Endometrial microvascular endothelial cells (primary cell): ENCODE data around the gene KLC1. TPM values are rescaled to one million over a fixed set of nuclear protein-coding genes. Genes with fewer than 3 reads are reported as not detected.

Source experiments
- in situ Hi-C: cut with HindIII; loops from 2 replicates; pipeline ENCODE4 v1.10.0; 2017; ENCODE audit warnings: low sequenced_read_pairs, low pct_unique_long_range_greater_than_20kb; ENCODE audit errors: inconsistent ontology term
- total RNA-seq: library from RNA; depleted of rRNA; stranded (reverse); fragments of >200 nt; gene quantifications from one replicate; pipeline ENCODE4 v1.2.3, GENCODE V29; 2015; ENCODE audit errors: inconsistent ontology term

Gene KLC1
- total RNA-seq, 1 donor from 2014 or later, result 135 TPM

DNA sequence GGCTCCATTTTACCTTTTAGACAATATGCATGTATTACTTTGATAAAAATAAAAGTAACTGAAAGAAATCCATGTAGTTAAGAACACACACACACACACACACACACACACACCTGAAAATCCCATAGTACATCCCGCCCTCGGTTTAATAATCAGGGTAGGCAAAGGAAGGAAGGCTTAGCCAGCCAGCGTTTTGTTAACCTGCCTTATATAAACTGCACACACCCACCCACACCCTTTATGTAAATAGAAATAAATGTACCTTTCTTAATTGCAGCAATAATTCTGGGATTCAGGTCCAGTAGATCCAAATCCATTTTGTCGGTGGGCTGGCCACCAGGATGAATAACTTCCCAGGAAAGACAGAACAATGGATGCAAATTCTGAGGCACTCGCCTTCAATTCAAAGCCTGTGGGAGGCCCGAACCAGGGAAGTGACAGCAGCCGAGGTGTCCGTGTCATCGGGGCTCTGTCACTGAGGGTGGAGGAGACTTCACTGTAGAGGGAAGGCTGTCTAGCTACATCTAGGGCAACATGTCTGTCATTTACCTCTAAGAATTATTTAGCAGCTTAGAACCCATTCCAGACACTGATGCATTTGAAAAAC, 81.9 kb downstream of the KLC1 start:
- in situ Hi-C loops, result no loop called here

DNA sequence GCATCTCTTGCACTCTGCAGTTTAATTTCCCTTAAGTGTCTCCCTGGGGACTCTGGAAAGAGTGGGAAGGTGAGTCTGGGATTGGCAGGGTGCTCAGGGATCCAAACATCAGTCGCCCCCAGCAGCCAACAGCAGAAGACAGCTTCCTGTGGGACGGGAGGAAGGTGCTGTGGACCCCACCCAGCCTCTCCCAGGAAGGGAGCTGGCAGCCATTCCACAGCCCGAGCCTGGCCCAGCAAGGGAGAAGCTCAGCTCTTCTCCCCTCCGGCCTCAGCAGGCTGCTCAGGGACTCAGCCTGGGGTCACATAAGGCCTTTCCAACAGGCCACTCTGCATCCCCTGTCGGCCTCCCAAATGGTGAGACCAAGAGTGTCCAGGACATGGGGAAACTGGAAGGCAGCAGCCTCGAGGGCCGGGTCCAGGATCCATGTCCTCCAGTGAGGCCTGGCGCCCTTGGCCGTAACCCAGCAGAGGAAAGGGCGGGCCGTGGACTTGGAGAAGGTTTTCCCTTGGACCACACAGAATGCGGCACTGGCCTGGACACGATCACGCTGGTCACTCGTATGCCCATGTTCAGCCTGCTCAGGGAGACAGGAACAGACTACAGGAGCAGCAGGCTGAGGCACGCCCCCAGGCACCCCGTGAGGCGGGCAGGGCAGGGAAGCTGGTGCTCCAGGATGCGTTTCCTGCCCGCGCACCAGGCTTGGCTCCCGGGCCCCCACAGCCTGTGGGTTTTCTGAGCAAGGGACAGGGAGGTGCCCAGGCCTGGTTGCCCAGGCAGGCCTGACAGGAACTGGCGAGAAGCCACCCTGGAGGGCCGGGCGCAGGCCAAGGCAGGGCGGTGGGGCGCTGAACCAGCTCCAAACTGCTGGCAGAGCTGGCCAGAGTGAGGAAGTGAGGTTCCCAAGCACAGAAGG, 82.8 kb downstream of the KLC1 start:
- in situ Hi-C loops, result no loop called here

DNA sequence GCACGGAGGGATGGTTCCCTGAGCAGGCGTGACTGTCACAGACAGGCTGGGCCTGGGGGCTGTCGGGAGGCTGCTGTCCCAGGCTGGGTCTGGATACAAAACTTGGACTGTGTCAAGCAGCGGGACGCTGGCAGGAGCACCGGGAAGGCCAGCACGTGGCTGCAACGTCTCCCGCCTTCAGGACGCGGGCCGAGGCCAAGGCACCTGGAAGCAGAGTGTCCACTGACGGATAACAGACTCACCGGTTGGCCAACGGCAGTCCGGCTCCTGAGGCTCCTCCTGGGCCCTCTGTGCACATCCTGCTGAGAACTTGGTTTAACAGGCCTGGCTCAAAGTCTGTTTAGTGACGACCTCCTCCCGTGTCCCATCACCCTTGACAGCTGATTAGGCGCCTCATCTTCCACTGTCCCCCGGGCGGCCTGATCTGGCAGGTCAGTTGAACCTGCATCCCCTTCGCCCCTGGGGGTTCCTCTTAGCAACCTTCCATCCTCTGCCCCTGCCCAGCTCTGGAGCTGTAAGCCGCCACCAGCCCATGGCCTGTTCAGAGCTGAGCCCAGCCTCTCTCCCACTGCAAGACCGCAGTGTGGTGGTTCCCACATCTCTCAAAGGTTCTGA, 83.7 kb downstream of the KLC1 start:
- in situ Hi-C loops, result no loop called here

DNA sequence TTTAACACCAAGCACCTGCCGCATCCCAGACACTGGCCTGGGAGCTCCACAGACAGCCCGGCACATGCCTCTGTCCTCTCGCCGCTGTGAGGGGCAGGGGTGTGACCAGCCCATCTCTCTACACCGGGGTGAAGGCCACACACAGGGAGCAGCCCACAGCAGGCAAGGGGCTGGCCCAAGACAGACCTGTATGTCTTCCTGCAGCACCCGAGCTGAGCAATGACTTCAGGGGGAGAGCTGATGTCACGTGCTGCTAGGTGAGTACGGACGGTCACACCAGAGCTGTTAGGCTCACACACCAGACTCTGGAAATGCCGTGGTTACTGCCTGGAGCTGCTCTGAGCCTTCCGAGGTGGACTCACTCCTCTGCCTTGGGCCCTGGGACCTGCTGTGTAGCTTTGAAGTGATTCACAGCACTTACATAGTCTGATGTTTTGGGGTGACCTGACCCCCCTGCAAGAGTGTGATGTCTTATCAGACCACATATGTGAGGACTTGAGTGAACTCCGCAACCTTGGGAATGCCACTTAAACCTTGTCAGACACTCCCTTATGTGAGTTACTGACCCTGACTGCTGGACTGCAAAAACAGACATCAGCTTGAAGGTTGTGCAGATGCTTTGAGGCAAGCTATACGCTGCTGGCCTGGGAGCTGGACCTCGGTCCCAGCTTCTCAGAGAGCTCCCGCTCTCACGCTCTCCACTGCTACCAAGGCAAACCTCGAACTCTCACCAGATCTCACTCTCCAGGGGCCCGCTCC, 84.5 kb downstream of the KLC1 start:
- in situ Hi-C loops, result no loop called here

DNA sequence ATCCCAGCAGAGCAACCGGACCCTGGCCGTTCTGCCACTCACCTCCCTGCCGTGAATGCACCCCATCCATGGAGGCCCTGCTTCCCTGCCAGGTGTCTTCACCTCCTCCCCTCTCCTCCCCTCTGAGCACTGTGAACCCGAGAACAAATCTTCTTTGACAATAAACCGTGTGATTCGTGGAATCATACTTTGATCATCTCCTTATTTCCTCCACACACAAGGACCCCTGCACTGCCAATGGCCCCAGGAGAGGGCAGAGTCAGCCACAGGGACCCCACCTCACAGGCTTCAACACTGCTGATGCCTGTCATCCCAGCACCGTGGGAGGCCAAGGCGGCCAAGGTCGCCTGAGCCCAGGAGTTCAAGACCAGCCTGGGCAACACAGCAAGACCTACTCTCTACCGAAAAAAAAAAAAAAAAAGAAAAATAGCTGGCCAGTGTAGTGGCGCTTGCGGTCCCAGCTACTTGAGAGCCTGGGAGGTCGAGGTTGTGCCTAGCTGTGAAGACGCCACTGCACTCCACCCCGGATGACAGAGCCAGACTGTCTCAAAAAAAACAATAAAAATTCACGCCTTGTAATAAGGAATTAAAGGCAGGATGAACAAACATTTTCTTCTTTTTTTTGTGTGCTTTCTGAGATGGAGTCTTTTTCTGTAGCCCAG, 85.2 kb downstream of the KLC1 start:
- in situ Hi-C loops, result no loop called here

DNA sequence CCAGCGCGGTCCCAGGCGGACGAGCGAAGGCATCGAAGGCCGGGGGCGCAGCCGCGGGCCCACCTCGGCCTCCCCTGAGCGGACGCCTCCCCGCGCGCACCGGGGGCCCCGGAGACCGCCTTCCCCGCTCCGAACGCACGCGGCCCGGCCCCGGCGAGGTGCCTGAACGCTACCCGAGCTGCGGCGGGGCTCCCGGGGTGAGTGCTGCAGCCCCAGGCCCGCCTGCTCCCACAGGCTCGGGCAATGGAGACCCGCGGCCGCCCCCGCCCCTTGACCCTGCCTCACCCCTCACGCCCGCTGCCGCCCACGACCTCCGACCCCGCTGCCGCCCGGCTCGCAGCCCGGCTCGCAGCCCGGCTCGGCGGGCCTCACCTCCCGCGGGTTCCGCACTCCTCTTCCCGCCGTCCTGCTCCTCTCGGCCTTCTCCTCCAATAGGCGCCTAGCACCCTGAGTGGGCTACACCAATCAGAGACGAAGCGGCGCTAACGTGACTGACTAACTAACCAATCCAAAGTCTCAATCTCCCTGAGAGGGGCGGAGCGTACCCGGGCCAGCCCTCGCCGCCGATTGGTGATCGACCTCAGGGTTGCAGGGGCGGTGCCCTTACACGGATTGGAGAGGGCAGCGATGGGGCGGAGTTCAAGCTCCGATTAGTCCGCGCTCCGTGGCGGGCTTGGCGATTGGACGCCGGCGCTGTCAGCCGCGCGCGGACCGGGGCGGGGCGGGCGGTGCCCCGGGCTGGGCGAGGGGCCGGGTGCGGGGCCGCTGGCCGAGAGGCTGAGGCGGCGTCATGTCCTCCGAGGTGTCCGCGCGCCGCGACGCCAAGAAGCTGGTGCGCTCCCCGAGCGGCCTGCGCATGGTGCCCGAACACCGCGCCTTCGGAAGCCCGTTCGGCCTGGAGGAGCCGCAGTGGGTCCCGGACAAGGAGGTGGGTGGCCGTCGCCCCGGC, 86.3 kb downstream of the KLC1 start, which contains the start of the genes XRCC3 and ZFYVE21:
TSS of gene XRCC3 (minus strand) at position 400 of the 949 bp plus-strand sequence. CDS start 4,364 bp downstream, outside the sequence.
TSS of gene ZFYVE21 (plus strand) at position 759 of the 949 bp plus-strand sequence. CDS start at position 791, 32 bp downstream.
- in situ Hi-C loops, result no loop called here

DNA sequence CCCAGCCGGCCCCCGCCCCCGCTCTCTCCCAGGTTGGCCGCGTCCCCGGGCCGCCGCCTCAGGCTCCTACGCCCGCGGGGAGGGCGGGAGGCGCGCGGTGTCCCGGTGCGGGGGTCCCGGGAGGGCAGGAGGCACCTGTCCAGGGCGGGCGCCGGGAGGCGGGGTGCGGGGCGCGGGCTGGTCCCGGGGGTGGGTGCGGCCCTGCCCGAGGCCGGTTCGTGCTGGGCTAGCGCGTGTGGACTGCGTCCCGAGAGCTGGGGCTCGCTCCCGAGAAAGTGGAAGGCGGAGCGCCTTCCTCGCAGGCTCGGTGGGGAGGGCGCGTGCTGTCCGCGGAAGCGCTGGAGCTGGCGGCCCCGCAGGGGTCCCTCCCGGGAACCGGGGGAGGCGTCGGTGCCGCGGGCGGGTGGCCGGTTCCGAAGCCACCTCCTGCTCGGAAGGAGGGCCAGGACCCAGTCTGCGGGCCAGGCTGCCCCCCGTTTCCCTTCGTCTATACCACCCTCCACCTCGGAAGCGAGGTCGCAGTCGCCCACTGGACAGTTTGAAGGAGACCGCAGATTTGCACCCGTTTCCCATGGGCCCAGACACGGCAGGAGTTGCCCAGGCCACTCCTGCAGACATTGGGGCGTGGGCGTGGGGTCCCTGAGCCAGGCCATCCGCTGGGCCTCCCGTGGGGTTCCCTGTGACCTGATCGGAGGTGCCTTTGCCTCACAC, 87.2 kb downstream of the KLC1 start:
- in situ Hi-C loops, result no loop called here

DNA sequence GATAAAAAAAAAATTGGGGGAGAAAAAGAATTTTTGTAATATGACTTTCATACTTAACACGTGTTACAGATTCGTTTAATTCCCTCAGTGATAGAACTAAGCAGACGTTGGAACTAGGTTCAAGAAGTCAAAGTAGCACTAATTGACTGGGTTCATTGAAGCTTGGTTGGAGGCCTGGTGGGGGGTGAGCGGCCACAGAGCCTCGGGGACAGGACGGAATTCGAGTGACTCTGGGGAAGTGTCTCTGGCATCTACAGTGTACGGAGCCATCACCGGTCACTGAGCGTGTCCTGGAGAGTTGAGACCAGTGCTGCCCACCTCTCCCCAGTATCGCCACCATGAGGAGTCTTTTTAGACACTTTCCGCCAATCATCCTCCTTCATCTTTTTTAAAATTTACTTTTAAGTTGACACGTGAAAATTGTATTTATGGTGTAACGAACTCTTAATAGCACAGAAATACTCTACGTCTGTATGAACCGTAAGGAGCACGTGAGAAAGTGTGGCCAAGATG, 87.9 kb downstream of the KLC1 start:
- in situ Hi-C loops, result no loop called here

DNA sequence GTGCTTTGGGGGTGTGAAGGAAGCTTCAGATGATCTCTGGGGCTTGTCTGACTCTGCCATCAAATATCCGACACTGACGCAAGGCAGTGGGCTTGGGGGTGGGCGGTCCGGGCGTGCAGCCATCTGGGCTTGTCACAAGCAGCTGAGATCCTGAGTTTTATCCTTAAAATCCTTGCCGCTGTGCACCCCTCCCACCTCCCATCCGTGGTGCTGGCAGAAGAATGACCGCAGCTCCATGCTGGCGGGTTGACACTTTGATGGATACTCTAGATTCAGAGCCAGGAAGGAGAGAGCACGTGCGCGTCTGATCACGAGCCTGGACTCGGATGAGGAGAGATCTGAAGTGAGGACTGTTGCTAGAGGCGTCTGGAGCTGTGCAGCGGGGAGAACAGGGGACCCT, 89.6 kb downstream of the KLC1 start:
- in situ Hi-C loops, result no loop called here

DNA sequence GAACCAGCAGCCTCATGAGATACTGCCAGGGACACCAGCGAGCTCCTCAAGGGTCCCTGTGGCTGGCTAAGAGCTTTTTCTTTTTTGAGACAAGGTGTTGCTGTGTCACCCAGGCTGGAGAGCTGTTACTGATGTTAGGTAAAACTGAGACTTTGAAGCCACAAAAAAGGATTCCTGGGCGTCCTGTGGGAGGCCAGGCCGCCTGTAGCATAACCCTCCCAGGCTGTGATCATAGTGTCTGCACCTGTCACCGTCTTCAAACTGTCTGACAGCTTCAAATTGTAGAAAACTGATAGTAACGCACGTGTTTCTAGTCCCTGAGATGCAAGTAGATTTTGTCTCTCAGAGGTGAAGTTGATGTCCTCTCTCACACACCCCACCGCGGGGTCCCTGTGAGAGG, 90.7 kb downstream of the KLC1 start:
- in situ Hi-C loops, result no loop called here

DNA sequence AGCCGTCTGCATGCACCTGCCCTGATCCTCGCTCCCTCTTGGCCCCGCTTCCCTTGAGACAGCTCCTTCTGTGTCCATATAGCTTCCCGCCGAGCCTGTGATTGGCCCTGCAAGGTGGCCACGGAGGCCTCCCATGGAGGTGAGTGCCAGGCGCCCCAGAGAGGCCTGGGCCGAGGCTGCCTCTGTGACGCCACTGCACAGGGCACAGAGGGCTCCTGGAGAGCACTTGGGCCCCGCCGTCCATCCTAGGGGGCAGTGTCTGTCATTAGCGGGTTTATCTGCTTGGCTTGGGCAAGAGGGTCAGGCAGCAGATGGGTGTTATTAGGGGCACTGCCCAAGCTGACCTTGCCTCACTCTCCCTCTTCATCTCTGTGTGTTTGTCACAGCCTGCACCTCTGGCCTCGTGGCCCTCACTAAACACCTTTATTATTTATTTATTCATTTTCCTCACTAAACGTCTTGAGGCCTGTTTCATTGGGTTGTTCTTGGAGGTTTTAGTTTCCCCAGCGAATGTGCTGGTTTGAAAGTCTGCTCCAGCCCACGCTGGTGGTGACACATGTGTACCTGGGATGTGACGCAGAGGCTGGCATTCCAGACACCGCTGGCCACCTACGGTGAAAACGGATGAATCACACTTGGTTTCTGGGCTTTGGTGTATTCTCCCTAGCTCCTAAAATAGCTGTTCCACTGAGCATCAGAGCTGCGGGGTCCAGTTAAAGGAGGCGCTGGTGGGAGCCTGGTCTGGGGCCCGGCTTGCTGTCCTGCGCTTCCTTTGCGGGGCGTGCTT, 92.5 kb downstream of the KLC1 start:
- in situ Hi-C loops, result no loop called here

DNA sequence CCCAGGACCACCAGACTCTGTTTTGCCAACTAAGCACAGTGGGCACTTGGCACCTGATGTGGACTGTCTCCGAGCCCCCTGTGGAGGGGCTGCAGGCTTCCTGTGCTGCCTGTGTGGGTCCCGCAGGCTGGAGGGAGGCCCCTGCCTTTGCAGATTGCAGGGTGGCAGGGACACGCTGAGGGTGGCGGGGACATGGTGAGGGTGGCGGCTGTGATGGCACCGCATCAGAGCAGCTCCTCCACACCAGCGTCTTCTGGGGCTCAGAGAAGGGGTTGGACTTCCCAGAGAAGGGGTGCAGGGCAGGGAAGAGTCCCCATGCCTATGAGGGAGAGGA, 94.7 kb downstream of the KLC1 start:
- in situ Hi-C loops, result no loop called here

DNA sequence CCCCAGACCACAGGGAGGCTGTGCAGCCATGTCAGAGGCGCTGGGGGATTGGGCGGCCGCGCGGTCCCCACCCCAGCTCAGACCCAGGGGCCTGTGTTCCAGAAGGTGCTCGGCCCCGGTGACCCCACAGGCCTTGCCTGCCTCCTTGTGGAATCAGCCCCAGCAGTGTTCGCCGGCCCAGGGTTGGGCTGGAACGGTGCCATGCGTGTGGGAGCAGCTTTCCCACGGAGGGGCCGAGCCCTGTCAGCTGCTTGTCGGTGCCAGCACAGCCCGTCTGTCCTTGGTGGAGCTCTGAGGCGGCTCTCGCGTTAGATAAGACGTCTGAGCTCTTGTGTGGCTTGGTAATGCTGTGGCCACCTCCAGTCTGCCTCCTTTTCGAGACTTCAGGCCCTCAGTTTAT, 95.1 kb downstream of the KLC1 start:
- in situ Hi-C loops, result no loop called here

DNA sequence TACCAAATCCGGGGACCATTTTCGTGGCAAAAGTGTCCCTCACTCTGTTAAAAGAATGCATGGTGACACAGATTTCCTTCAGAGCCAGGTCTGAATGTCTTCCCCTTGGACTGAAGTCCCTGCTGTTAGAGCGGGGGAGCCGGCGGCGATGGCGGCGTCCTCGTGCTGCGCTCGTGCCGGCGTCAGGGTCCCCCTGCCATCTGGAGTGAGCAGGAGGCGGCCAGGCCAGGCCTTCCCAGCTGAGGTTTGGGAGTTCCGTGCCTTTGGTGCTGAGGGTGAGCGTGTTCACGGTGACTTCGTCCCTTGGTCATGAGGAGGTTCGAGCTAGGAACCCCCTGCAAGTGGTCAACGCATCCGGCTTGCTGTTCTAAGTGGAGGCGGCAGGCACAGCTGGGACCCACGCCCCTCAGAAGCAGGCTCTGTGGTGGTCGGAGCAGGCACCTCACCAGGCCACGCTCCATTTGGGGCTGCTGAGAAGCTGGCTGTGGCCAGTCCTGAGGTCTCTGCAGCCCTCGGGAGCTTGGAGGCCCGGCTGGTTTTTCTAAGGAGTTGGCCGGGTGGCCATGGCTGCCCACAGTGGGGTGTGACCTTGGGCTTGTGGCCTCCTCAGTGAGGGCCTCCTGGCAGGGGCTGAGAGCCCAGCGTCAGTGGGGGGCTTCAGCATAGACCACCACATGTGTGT, 96.1 kb downstream of the KLC1 start:
- in situ Hi-C loops, result no loop called here

DNA sequence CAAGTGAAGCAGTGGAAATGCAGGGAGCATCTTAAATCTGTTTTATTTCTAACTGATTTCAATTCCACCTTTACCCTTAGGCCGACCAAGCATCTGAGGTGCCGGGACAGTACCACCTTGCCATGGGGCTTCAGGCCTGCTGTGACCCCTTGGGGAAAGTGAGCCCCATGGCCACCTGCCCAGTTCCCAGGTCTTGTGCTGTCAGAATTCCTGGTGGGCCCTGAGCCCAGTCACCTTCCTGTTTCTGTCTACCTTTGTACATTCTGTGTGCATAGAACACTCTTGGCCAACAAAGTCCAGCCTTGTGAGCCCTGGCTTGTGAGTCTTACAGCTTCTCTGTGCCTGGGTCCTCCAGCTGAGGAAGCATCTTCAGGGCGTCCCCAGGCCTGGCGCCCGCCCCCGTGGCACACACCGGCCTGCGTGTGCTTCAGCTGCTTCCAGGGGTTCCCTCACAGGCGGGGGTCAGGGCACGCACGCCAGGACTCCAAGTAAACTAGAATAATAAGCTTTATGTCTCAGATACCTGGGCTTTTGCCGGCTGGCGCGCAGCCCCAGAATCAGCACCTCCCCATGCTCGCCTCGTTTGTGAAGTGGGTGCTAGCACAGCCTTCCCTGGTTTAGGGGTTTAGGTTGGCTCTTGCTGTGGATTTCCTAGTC, 96.9 kb downstream of the KLC1 start:
- in situ Hi-C loops, result no loop called here
